GM23338 (cell line): Measurements from ENCODE around the gene FPR1. TPM values are rescaled to one million over a fixed set of nuclear protein-coding genes. Genes with fewer than 3 reads are reported as not detected.

ENCODE experiments used
- ATAC-seq: fragments of 200-7000 bp; cut with Tn5 transposase; 3 replicates; pipeline ENCODE4 v1.9.1; 2020
- DNase-seq: peaks from one replicate; pipeline ENCODE4 v3.0.0-alpha.2; 2015; ENCODE audit warnings: low spot score
- H2AFZ ChIP-seq: fragments of 200-600 bp; sonication (generic); 2 replicates; pipeline ENCODE4 v1.8.0; 2016; ENCODE audit warnings: antibody characterized with exemption, mild to moderate bottlenecking, moderate library complexity
- H3F3A ChIP-seq: fragments of 200-600 bp; sonication (generic); replicated peaks from 2 replicates; pipeline ENCODE4 v1.8.0; 2017; ENCODE audit warnings: antibody characterized with exemption, mixed run types, low read depth
- H3K27ac ChIP-seq: fragments of 200-600 bp; sonication (generic); 2 replicates; pipeline ENCODE4 v1.6.1; 2016; ENCODE audit warnings: low read depth
- H3K27me3 ChIP-seq: fragments of 200-600 bp; sonication (generic); 2 replicates; pipeline ENCODE4 v1.8.0; 2016; ENCODE audit warnings: mild to moderate bottlenecking, mixed run types, moderate library complexity; ENCODE audit not compliant: insufficient read depth
- H3K36me3 ChIP-seq: fragments of 200-600 bp; sonication (generic); 2 replicates; pipeline ENCODE4 v1.8.0; 2016; ENCODE audit warnings: mild to moderate bottlenecking; ENCODE audit not compliant: insufficient read depth
- H3K4me1 ChIP-seq: fragments of 200-600 bp; sonication (generic); 2 replicates; pipeline ENCODE4 v1.8.0; 2016; ENCODE audit warnings: mild to moderate bottlenecking, moderate library complexity; ENCODE audit not compliant: insufficient read depth
- H3K4me2 ChIP-seq: fragments of 200-600 bp; sonication (generic); 2 replicates; pipeline ENCODE4 v1.7.1; 2017; ENCODE audit warnings: mixed run types
- H3K4me3 ChIP-seq: fragments of 200-600 bp; sonication (generic); 2 replicates; pipeline ENCODE4 v1.6.1; 2016; ENCODE audit warnings: mixed run types
- H3K79me2 ChIP-seq: fragments of 200-600 bp; sonication (generic); replicated peaks from 2 replicates; pipeline ENCODE4 v1.8.0; 2017; ENCODE audit warnings: mild to moderate bottlenecking; ENCODE audit not compliant: insufficient read depth
- H3K9me2 ChIP-seq: fragments of 200-600 bp; sonication (generic); 2 replicates; pipeline ENCODE4 v1.8.0; 2017; ENCODE audit not compliant: insufficient read depth
- H4K20me1 ChIP-seq: fragments of 200-600 bp; sonication (generic); replicated peaks from 2 replicates; pipeline ENCODE4 v1.8.0; 2017; ENCODE audit warnings: mild to moderate bottlenecking; ENCODE audit not compliant: insufficient read depth
- H3K27ac Mint-ChIP-seq: 2 replicates; pipeline ENCODE4 v1.8.0; 2020; ENCODE audit warnings: inconsistent platforms, mild to moderate bottlenecking, moderate library complexity, mixed read lengths
- H3K27me3 Mint-ChIP-seq: 3 replicates; pipeline ENCODE4 v1.8.0; 2022; ENCODE audit warnings: low read depth, mild to moderate bottlenecking, moderate library complexity, mixed read lengths, inconsistent platforms; ENCODE audit not compliant: insufficient read depth, poor library complexity
- H3K36me3 Mint-ChIP-seq: 3 replicates; pipeline ENCODE4 v1.8.0; 2021; ENCODE audit warnings: low read depth, mild to moderate bottlenecking, inconsistent platforms, moderate library complexity, mixed read lengths
- H3K4me1 Mint-ChIP-seq: 3 replicates; pipeline ENCODE4 v1.8.0; 2020; ENCODE audit warnings: mild to moderate bottlenecking, inconsistent platforms, mixed read lengths
- H3K4me3 Mint-ChIP-seq: 3 replicates; pipeline ENCODE4 v1.8.0; 2021; ENCODE audit warnings: moderate library complexity, mild to moderate bottlenecking, inconsistent platforms, mixed read lengths
- H3K9me3 Mint-ChIP-seq: 3 replicates; pipeline ENCODE4 v1.8.0; 2020; ENCODE audit warnings: moderate library complexity, mild to moderate bottlenecking, inconsistent platforms, mixed read lengths
- EZH2phosphoT487 ChIP-seq: fragments of 200-600 bp; sonication (generic); IDR thresholded peaks from one replicate; pipeline ENCODE4 v1.8.1; 2018; ENCODE audit warnings: antibody characterized with exemption; ENCODE audit not compliant: unreplicated experiment
- JUNB ChIP-seq: IDR thresholded peaks from one replicate; pipeline ENCODE4 v1.6.1; 2016; ENCODE audit warnings: antibody characterized with exemption; ENCODE audit not compliant: unreplicated experiment
- NANOG ChIP-seq: IDR thresholded peaks from 2 replicates; pipeline ENCODE4 v1.6.1; 2016; ENCODE audit warnings: antibody characterized with exemption, borderline replicate concordance
- POLR2AphosphoS5 ChIP-seq: IDR thresholded peaks from 2 replicates; pipeline ENCODE4 v1.6.1; 2016; ENCODE audit warnings: antibody characterized with exemption, low read depth
- ZNF331 ChIP-seq: fragments of 250-450 bp; sonication (Bioruptor Pico); IDR thresholded peaks from 2 replicates; pipeline ENCODE4 v1.5.0; 2020; ENCODE audit warnings: low read depth, mild to moderate bottlenecking, moderate library complexity
- polyA plus RNA-seq: library from polyadenylated mRNA; unstranded; fragments of >200 nt; fragmentation: Nextera tagmentation; extraction: Ambion mirVana; gene quantifications from 2 replicates; pipeline ENCODE4 v1.2.1, GENCODE V29; 2016
- total RNA-seq: library from RNA; depleted of rRNA; stranded (reverse); fragments of >200 nt; shearing (Covaris generic); gene quantifications from 2 replicates; pipeline ENCODE4 v1.2.3, GENCODE V29; 2014
- TF ChIP-seq, protein P1 (sequence below): IDR thresholded peaks from 2 replicates; pipeline ENCODE4 v1.6.1; 2016; ENCODE audit warnings: antibody characterized with exemption
- TF ChIP-seq, protein P2 (sequence below): IDR thresholded peaks from one replicate; pipeline ENCODE4 v1.6.1; 2018; ENCODE audit warnings: antibody characterized with exemption; ENCODE audit not compliant: unreplicated experiment
- TF ChIP-seq, protein P3 (sequence below), 2 experiments: fragments of 200-600 bp in 1 of 2; sonication (generic) in 1 of 2; conservative IDR thresholded peaks; 2 replicates each; pipeline versions ENCODE4 v1.5.1 to v1.6.1; 2016 to 2017; ENCODE audit warnings: antibody characterized with exemption in 2 of 2, low read depth in 2 of 2, mild to moderate bottlenecking in 2 of 2, moderate library complexity in 1 of 2
- TF ChIP-seq, protein P4 (sequence below): fragments of 250-450 bp; sonication (Bioruptor Pico); IDR thresholded peaks from 2 replicates; pipeline ENCODE4 v1.5.0; 2020; ENCODE audit warnings: mild to moderate bottlenecking, moderate library complexity

Gene FPR1
- total and polyA plus RNA-seq, 2 experiments from 2014 or later, result not detected

DNA sequence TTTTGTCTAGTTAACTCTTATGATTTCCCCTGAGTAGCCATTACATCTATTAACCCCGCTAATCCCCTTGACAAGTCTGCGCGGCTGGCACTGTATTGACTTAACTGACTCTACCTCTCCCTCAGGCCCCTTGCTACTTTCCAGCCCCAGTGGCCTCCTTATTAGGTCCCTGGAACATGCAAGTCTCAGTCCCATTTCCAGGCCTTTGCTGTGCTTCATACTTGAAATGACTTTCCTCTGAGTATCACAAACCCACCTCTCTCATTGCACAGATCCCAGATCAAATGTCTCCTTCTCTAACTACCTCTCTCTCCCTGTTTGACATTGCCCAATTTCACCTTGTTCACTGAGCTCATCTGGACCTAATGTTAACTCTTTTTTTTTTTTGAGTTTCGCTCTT, 45.4 kb downstream of the FPR1 start:
- peaks cover 15% of the 10 kb centered on the region for H3K4me1 ChIP-seq
- H3K4me3 Mint-ChIP-seq, result peak overlapping the region; percentile 30; the same call in 2 of the 3 replicates
- no peak overlapping the region for H3K27ac ChIP-seq
- H3K79me2 ChIP-seq, result no peaks in the 10 kb centered on the region
- peaks cover 28% of the 10 kb centered on the region for H3K27me3 Mint-ChIP-seq
- no peak overlapping the region for H3K4me2 ChIP-seq
- H3K4me1 Mint-ChIP-seq, result peaks cover 23% of the 10 kb centered on the region
- ATAC-seq, result no peak
- no peaks in the 10 kb centered on the region for H3K9me2 ChIP-seq
- peaks cover 3% of the 10 kb centered on the region; the same call in 1 of the 2 replicates for H3F3A ChIP-seq
- no peaks in the 10 kb centered on the region for H3K36me3 ChIP-seq
- peaks cover 17% of the 10 kb centered on the region for H3K36me3 Mint-ChIP-seq
- no peak for DNase-seq
- no peak overlapping the region for H3K4me3 ChIP-seq
- 0 out of 2 replicates have a peak, but pooled peaks cover 4% of the 10 kb centered on the region for H3K27me3 ChIP-seq
- no peak overlapping the region for H3K27ac Mint-ChIP-seq
- H3K9me3 Mint-ChIP-seq, result no peaks in the 10 kb centered on the region; the same call in 1 of the 3 replicates
- H4K20me1 ChIP-seq, result 0 out of 2 replicates have a peak, but pooled peaks cover 3% of the 10 kb centered on the region
- TF ChIP-seq EZH2phosphoT487, result no peak
- no peak for TF ChIP-seq ZNF331 (CRISPR knock-in tag)
- TF ChIP-seq POLR2AphosphoS5, result no peak
- TF ChIP-seq, protein P1, sequence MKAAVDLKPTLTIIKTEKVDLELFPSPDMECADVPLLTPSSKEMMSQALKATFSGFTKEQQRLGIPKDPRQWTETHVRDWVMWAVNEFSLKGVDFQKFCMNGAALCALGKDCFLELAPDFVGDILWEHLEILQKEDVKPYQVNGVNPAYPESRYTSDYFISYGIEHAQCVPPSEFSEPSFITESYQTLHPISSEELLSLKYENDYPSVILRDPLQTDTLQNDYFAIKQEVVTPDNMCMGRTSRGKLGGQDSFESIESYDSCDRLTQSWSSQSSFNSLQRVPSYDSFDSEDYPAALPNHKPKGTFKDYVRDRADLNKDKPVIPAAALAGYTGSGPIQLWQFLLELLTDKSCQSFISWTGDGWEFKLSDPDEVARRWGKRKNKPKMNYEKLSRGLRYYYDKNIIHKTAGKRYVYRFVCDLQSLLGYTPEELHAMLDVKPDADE, result no peak
- TF ChIP-seq JUNB, result no peak
- TF ChIP-seq, protein P2, sequence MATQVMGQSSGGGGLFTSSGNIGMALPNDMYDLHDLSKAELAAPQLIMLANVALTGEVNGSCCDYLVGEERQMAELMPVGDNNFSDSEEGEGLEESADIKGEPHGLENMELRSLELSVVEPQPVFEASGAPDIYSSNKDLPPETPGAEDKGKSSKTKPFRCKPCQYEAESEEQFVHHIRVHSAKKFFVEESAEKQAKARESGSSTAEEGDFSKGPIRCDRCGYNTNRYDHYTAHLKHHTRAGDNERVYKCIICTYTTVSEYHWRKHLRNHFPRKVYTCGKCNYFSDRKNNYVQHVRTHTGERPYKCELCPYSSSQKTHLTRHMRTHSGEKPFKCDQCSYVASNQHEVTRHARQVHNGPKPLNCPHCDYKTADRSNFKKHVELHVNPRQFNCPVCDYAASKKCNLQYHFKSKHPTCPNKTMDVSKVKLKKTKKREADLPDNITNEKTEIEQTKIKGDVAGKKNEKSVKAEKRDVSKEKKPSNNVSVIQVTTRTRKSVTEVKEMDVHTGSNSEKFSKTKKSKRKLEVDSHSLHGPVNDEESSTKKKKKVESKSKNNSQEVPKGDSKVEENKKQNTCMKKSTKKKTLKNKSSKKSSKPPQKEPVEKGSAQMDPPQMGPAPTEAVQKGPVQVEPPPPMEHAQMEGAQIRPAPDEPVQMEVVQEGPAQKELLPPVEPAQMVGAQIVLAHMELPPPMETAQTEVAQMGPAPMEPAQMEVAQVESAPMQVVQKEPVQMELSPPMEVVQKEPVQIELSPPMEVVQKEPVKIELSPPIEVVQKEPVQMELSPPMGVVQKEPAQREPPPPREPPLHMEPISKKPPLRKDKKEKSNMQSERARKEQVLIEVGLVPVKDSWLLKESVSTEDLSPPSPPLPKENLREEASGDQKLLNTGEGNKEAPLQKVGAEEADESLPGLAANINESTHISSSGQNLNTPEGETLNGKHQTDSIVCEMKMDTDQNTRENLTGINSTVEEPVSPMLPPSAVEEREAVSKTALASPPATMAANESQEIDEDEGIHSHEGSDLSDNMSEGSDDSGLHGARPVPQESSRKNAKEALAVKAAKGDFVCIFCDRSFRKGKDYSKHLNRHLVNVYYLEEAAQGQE, result no peak
- TF ChIP-seq NANOG, result no peak
- TF ChIP-seq, protein P3, sequence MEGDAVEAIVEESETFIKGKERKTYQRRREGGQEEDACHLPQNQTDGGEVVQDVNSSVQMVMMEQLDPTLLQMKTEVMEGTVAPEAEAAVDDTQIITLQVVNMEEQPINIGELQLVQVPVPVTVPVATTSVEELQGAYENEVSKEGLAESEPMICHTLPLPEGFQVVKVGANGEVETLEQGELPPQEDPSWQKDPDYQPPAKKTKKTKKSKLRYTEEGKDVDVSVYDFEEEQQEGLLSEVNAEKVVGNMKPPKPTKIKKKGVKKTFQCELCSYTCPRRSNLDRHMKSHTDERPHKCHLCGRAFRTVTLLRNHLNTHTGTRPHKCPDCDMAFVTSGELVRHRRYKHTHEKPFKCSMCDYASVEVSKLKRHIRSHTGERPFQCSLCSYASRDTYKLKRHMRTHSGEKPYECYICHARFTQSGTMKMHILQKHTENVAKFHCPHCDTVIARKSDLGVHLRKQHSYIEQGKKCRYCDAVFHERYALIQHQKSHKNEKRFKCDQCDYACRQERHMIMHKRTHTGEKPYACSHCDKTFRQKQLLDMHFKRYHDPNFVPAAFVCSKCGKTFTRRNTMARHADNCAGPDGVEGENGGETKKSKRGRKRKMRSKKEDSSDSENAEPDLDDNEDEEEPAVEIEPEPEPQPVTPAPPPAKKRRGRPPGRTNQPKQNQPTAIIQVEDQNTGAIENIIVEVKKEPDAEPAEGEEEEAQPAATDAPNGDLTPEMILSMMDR (conservative IDR thresholded peaks at IDR 0.05; ENCODE audit: low read depth in 2 of 2), result no peak
- no peak overlapping the region for H2AFZ ChIP-seq

DNA sequence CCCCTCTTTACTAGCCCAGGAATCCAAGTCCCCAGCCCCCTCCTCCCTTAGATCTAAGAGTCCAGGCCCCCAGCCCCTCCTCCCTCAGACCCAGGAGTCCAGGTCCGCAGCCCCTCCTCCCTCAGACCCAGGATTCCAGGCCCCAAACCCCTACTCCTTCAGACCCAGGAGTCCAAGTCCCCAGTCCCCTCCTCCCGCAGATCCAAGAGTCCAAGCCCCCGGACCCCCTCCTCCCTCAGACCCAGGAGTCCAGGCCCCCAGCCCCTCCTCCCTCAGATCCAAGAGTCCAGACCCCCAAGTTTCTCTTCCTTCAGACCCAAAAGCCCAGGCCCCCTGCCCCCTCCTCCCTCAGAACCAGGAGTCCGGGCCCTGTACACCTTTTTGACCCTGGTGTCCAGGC, 47.1 kb downstream of the FPR1 start:
- Histone ChIP-seq H3K4me2 (peak overlapping the region; percentile 82), H3K9me2 (no peaks in the 10 kb centered on the region), H3K4me1 (peaks cover 18% of the 10 kb centered on the region), H2AFZ (peak overlapping the region; percentile 88; the same call in 1 of the 2 replicates), H3K27me3 (no peaks in the 10 kb centered on the region), H4K20me1 (0 out of 2 replicates have a peak, but pooled peaks cover 3% of the 10 kb centered on the region), H3K36me3 (no peaks in the 10 kb centered on the region), H3K27ac (no peak overlapping the region), H3F3A (peaks cover 3% of the 10 kb centered on the region; the same call in 1 of the 2 replicates), H3K79me2 (no peaks in the 10 kb centered on the region), H3K4me3 (peak overlapping the region; percentile 66)
- peaks cover 23% of the 10 kb centered on the region for H3K36me3 Mint-ChIP-seq
- H3K4me3 Mint-ChIP-seq, result peak overlapping the region; percentile 87
- no peak for ATAC-seq
- H3K27ac Mint-ChIP-seq, result peak overlapping the region; percentile 93
- no peaks in the 10 kb centered on the region; the same call in 1 of the 3 replicates for H3K9me3 Mint-ChIP-seq
- peaks cover 28% of the 10 kb centered on the region for H3K27me3 Mint-ChIP-seq
- H3K4me1 Mint-ChIP-seq, result peaks cover 27% of the 10 kb centered on the region
- DNase-seq, result no peak
- TF ChIP-seq, protein P4, sequence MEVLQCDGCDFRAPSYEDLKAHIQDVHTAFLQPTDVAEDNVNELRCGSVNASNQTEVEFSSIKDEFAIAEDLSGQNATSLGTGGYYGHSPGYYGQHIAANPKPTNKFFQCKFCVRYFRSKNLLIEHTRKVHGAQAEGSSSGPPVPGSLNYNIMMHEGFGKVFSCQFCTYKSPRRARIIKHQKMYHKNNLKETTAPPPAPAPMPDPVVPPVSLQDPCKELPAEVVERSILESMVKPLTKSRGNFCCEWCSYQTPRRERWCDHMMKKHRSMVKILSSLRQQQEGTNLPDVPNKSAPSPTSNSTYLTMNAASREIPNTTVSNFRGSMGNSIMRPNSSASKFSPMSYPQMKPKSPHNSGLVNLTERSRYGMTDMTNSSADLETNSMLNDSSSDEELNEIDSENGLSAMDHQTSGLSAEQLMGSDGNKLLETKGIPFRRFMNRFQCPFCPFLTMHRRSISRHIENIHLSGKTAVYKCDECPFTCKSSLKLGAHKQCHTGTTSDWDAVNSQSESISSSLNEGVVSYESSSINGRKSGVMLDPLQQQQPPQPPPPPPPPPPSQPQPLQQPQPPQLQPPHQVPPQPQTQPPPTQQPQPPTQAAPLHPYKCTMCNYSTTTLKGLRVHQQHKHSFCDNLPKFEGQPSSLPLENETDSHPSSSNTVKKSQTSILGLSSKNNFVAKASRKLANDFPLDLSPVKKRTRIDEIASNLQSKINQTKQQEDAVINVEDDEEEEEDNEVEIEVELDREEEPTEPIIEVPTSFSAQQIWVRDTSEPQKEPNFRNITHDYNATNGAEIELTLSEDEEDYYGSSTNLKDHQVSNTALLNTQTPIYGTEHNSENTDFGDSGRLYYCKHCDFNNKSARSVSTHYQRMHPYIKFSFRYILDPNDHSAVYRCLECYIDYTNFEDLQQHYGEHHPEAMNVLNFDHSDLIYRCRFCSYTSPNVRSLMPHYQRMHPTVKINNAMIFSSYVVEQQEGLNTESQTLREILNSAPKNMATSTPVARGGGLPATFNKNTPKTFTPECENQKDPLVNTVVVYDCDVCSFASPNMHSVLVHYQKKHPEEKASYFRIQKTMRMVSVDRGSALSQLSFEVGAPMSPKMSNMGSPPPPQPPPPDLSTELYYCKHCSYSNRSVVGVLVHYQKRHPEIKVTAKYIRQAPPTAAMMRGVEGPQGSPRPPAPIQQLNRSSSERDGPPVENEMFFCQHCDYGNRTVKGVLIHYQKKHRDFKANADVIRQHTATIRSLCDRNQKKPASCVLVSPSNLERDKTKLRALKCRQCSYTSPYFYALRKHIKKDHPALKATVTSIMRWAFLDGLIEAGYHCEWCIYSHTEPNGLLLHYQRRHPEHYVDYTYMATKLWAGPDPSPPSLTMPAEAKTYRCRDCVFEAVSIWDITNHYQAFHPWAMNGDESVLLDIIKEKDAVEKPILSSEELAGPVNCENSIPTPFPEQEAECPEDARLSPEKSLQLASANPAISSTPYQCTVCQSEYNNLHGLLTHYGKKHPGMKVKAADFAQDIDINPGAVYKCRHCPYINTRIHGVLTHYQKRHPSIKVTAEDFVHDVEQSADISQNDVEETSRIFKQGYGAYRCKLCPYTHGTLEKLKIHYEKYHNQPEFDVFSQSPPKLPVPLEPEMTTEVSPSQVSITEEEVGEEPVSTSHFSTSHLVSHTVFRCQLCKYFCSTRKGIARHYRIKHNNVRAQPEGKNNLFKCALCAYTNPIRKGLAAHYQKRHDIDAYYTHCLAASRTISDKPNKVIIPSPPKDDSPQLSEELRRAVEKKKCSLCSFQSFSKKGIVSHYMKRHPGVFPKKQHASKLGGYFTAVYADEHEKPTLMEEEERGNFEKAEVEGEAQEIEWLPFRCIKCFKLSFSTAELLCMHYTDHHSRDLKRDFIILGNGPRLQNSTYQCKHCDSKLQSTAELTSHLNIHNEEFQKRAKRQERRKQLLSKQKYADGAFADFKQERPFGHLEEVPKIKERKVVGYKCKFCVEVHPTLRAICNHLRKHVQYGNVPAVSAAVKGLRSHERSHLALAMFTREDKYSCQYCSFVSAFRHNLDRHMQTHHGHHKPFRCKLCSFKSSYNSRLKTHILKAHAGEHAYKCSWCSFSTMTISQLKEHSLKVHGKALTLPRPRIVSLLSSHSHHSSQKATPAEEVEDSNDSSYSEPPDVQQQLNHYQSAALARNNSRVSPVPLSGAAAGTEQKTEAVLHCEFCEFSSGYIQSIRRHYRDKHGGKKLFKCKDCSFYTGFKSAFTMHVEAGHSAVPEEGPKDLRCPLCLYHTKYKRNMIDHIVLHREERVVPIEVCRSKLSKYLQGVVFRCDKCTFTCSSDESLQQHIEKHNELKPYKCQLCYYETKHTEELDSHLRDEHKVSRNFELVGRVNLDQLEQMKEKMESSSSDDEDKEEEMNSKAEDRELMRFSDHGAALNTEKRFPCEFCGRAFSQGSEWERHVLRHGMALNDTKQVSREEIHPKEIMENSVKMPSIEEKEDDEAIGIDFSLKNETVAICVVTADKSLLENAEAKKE, result no peak
